BJ (cell line): ENCODE data around the gene TMEM185B. TPM values are rescaled to one million over a fixed set of nuclear protein-coding genes. Genes with fewer than 3 reads are reported as not detected.
A peak's percentile ranks its signal among the peaks of the same experiment; 100 is the strongest.

ENCODE experiments used
- CTCF ChIA-PET: fragments of 350-600 bp; formaldehyde crosslinking; extraction: SDS; loops from one replicate; lab custom pipeline; 2021; ENCODE audit warnings: antibody characterized with exemption, inconsistent platforms; lab: Yijun Ruan, JAX
- POLR2A ChIA-PET: fragments of 300-600 bp; sonication (Branson Sonifier 250); formaldehyde crosslinking; extraction: SDS; loops from one replicate; lab custom pipeline; 2021; ENCODE audit warnings: antibody characterized with exemption; lab: Charles Lee
- DNase-seq: peaks from one replicate; pipeline ENCODE4 v3.0.0-alpha.2; 2011; ENCODE audit warnings: low read depth
- H3K27me3 ChIP-seq: 2 replicates; pipeline ENCODE4 v1.6.0; 2011; ENCODE audit warnings: low read length; ENCODE audit not compliant: control insufficient read depth, insufficient read depth
- H3K36me3 ChIP-seq: 2 replicates; pipeline ENCODE4 v1.5.1; 2011; ENCODE audit warnings: low read length; ENCODE audit not compliant: control insufficient read depth, insufficient read depth
- H3K4me3 ChIP-seq: 2 replicates; pipeline ENCODE4 v1.5.1; 2011; ENCODE audit warnings: low read depth, mild to moderate bottlenecking, control low read depth, low read length
- CTCF ChIP-seq: IDR thresholded peaks from 2 replicates; pipeline ENCODE4 v1.5.1; 2011; ENCODE audit warnings: low read depth, mild to moderate bottlenecking, control low read depth, inconsistent platforms, low read length, moderate library complexity; ENCODE audit not compliant: insufficient read depth
- polyA minus RNA-seq: library from RNA; depleted of rRNA, polyadenylated mRNA; stranded (reverse); fragments of >200 nt; gene quantifications from 2 replicates; pipeline ENCODE4 v1.2.3, GENCODE V29; 2011; rRNA and poly(A)+ RNA removed
- polyA plus RNA-seq: library from polyadenylated mRNA; depleted of rRNA; stranded (reverse); fragments of >200 nt; gene quantifications from 2 replicates; pipeline ENCODE4 v1.2.3, GENCODE V29; 2011; rRNA removed

Gene TMEM185B
- polyA plus RNA-seq (20.0 and 32.0 TPM in 2 replicates), polyA minus RNA-seq (9.6 and 12.8 TPM in 2 replicates)

GRCh38 chr2:120223034-120223912 is at the start of gene TMEM185B:
Gene TMEM185B (minus strand): TSS chr2:120223400. CDS start chr2:120222976, 424 bp downstream.
- Histone ChIP-seq H3K4me3 (peak within 1 kb of the TSS; percentile 58), H3K27me3 (no peaks in the 10 kb centered on the region), H3K36me3 (peaks cover 1% of the 10 kb centered on the region; the same call in 1 of the 2 replicates)
- TF ChIP-seq CTCF: peak; percentile 41
- ChIA-PET POLR2A (interaction anchor here (0.6 to 1.0 kb wide), 2 partner anchors 90 to 255 kb away, joined by 3 to 5 read pairs; no protein-coding TSS in a partner anchor), CTCF (interaction anchor here (1.8 kb wide), 1 partner anchor 9 kb away, joined by 3 read pairs; no protein-coding TSS in a partner anchor)
- DNase-seq: no peak

DNA sequence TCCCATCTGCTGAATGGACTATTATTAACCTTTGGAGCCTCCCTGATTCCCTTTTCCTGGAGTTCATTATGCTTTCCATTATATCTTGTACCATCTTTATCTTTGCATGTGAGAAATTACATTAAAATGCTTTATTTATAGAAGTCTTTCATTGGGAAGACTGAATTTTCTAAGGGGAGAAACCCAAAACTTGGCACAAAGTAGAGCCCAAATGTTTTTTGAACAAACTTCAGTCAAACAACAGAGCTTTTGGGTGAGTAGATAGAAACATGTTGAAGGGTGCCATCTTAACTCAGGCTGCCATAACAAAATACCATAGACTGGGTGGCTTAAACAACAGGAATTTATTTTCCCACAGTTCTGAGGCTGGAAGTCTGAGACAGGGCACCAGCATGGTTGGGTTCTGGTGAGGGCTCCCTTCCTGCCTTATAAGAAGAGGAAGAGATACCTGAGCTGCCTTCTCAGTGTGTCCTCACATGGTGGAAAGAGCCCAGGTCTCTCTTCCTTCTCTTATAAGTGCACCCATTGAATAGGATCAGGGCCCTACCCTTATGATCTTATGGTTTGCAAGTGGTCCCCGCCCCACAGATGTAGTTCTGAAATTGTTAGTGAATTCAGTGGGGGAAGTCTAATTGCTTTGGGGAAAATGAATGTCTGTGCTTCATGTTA is 48.6 kb upstream of the TMEM185B start:
- no peak for TF ChIP-seq CTCF
- ChIA-PET POLR2A (no interaction called here), CTCF (interaction anchor here (1.1 kb wide), 1 partner anchor 12 kb away, joined by 5 read pairs; no protein-coding TSS in a partner anchor)
- DNase-seq: no peak
- no peak overlapping the region for H3K4me3 ChIP-seq
- H3K27me3 ChIP-seq: no peaks in the 10 kb centered on the region
- no peaks in the 10 kb centered on the region for H3K36me3 ChIP-seq

- DNase-seq: no peak
- TF ChIP-seq CTCF: no peak
- H3K4me3 ChIP-seq: no peak overlapping the region
- H3K27me3 ChIP-seq: no peaks in the 10 kb centered on the region
- H3K36me3 ChIP-seq: no peaks in the 10 kb centered on the region
- CTCF ChIA-PET: no interaction called here
- POLR2A ChIA-PET: no interaction called here
These were observed 46.6 kb upstream of the TMEM185B start for GRCh38 chr2:120269816-120270215.

DNA sequence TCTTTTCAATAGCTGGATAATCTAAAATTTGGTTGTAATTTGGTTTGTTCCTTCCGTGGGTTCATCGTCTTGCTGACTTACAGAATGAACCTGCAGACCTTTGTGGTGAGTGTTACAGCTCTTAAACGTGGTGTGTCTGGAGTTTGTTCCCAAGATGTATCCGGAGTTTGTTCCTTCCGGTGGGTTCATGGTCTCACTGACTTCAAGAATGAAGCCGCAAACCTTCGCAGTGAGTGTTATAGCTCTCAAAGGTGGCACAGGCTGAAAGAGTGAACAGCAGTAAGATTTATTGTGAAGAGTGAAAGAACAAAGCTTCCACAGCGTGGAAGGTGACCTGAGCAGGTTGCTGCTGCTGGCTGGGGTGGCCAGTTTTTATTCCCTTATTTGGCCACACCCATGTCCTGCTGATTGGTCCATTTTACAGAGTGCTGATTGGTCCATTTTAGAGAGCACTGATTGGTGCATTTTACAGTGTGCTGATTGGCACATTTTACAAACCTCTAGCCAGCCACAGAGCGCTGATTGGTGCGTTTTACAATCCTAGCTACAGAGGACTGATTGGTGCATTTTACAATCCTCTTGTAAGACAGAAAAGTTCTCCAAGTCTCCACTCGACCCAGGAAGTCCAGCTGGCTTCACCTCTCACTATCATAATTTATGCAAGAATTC is 46.0 kb upstream of the TMEM185B start:
- TF ChIP-seq CTCF: no peak
- H3K27me3 ChIP-seq: no peaks in the 10 kb centered on the region
- POLR2A ChIA-PET: no interaction called here
- no peak for DNase-seq
- CTCF ChIA-PET: no interaction called here
- H3K4me3 ChIP-seq: no peak overlapping the region
- H3K36me3 ChIP-seq: no peaks in the 10 kb centered on the region
